HEK293 (cell line): ENCODE results near the gene BCL11A.
A peak's percentile ranks its signal among the peaks of the same experiment; 100 is the strongest.

Source experiments
- CTCF ChIA-PET: fragments of 350-600 bp; formaldehyde crosslinking; extraction: SDS; loops from one replicate; lab custom pipeline; 2021; ENCODE audit warnings: antibody characterized with exemption; lab: Yijun Ruan, JAX
- POLR2A ChIA-PET: fragments of 300-600 bp; formaldehyde crosslinking; extraction: SDS; loops from one replicate; lab custom pipeline; 2020; ENCODE audit warnings: antibody characterized with exemption, inconsistent platforms; lab: Yijun Ruan, JAX
- H3K27ac ChIP-seq: fragments of 200-500 bp; sonication (Bioruptor generic); 2 replicates; pipeline ENCODE4 v1.5.1; 2014; ENCODE audit warnings: low read depth, low read length, control low read depth, inconsistent platforms; ENCODE audit errors: extremely low read depth
- H3K36me3 ChIP-seq, 2 experiments: fragments of 200-500 bp in 1 of 2; sonication (Bioruptor generic) in 1 of 2; 1 replicate in 1 of 2; 2 replicates in 1 of 2; pipeline ENCODE4 v1.5.1; 2014 to 2017; ENCODE audit warnings: inconsistent platforms in 2 of 2, low read length in 2 of 2; ENCODE audit not compliant: control insufficient read depth in 2 of 2, insufficient read depth in 1 of 2
- H3K4me1 ChIP-seq: fragments of 200-500 bp; sonication (Bioruptor generic); 2 replicates; pipeline ENCODE4 v1.5.1; 2014; ENCODE audit warnings: mild to moderate bottlenecking, low read length, inconsistent platforms; ENCODE audit not compliant: control insufficient read depth, insufficient read depth
- H3K4me3 ChIP-seq: 2 replicates; pipeline ENCODE4 v1.5.1; 2011; ENCODE audit warnings: low read depth, mild to moderate bottlenecking, control low read depth, low read length, moderate library complexity
- H3K9me3 ChIP-seq: fragments of 200-500 bp; sonication (Bioruptor generic); 2 replicates; pipeline ENCODE4 v1.5.1; 2014; ENCODE audit warnings: low read depth, low read length, inconsistent platforms; ENCODE audit not compliant: control insufficient read depth, insufficient read depth
- EGR2 ChIP-seq: fragments of 450-650 bp; formaldehyde crosslinking; IDR thresholded peaks from 2 replicates; pipeline ENCODE4 v1.5.1; 2016; ENCODE audit warnings: low read depth, missing biosample characterization, missing genetic modification characterization
- GFI1B ChIP-seq: fragments of 450-650 bp; formaldehyde crosslinking; IDR thresholded peaks from 2 replicates; pipeline ENCODE4 v1.5.1; 2016; ENCODE audit warnings: missing biosample characterization, missing genetic modification characterization
- IKZF3 ChIP-seq: fragments of 450-650 bp; IDR thresholded peaks from 2 replicates; pipeline ENCODE4 v1.5.0; 2018; ENCODE audit warnings: missing biosample characterization, mild to moderate bottlenecking, missing genetic modification characterization, moderate library complexity
- OSR2 ChIP-seq: fragments of 450-650 bp; formaldehyde crosslinking; IDR thresholded peaks from 2 replicates; pipeline ENCODE4 v1.5.1; 2016; ENCODE audit warnings: missing biosample characterization, missing genetic modification characterization
- SETDB1 ChIP-seq: IDR thresholded peaks from one replicate; pipeline ENCODE4 v1.6.1; 2017; ENCODE audit warnings: mild to moderate bottlenecking, low read length, moderate library complexity, mixed read lengths; ENCODE audit not compliant: insufficient read length
- SP3 ChIP-seq: fragments of 450-650 bp; formaldehyde crosslinking; IDR thresholded peaks from 2 replicates; pipeline ENCODE4 v1.5.1; 2016; ENCODE audit warnings: missing biosample characterization, missing genetic modification characterization
- ZFHX2 ChIP-seq: fragments of 450-650 bp; formaldehyde crosslinking; conservative IDR thresholded peaks from 2 replicates; pipeline ENCODE4 v1.5.1; 2016; ENCODE audit warnings: missing biosample characterization, missing genetic modification characterization
- ZFP41 ChIP-seq: fragments of 450-650 bp; formaldehyde crosslinking; IDR thresholded peaks from 2 replicates; pipeline ENCODE4 v1.5.1; 2016; ENCODE audit warnings: missing biosample characterization, missing genetic modification characterization, borderline replicate concordance
- ZNF10 ChIP-seq: fragments of 450-650 bp; formaldehyde crosslinking; IDR thresholded peaks from 2 replicates; pipeline ENCODE4 v1.5.1; 2017; ENCODE audit warnings: missing biosample characterization, missing genetic modification characterization
- ZNF133 ChIP-seq: fragments of 450-650 bp; formaldehyde crosslinking; IDR thresholded peaks from 2 replicates; pipeline ENCODE4 v1.5.1; 2016; ENCODE audit warnings: missing biosample characterization, missing genetic modification characterization
- ZNF146 ChIP-seq: fragments of 450-650 bp; formaldehyde crosslinking; IDR thresholded peaks from 2 replicates; pipeline ENCODE4 v1.5.1; 2016; ENCODE audit warnings: missing biosample characterization, missing genetic modification characterization
- ZNF214 ChIP-seq: fragments of 450-650 bp; formaldehyde crosslinking; IDR thresholded peaks from 2 replicates; pipeline ENCODE4 v1.5.1; 2017; ENCODE audit warnings: missing biosample characterization, mild to moderate bottlenecking, missing genetic modification characterization, borderline replicate concordance
- ZNF335 ChIP-seq: fragments of 450-650 bp; formaldehyde crosslinking; conservative IDR thresholded peaks from 2 replicates; pipeline ENCODE4 v1.5.1; 2016; ENCODE audit warnings: missing biosample characterization, missing genetic modification characterization
- ZNF341 ChIP-seq: fragments of 450-650 bp; formaldehyde crosslinking; IDR thresholded peaks from 2 replicates; pipeline ENCODE4; 2016; ENCODE audit warnings: low read depth, missing biosample characterization, missing genetic modification characterization
- ZNF530 ChIP-seq: fragments of 450-650 bp; formaldehyde crosslinking; IDR thresholded peaks from 2 replicates; pipeline ENCODE4 v1.5.1; 2016; ENCODE audit warnings: low read depth, missing biosample characterization, missing genetic modification characterization
- ZNF624 ChIP-seq: fragments of 450-650 bp; formaldehyde crosslinking; IDR thresholded peaks from 2 replicates; pipeline ENCODE4 v1.5.1; 2017; ENCODE audit warnings: missing biosample characterization, missing genetic modification characterization
- ZNF768 ChIP-seq: fragments of 450-650 bp; formaldehyde crosslinking; IDR thresholded peaks from 2 replicates; pipeline ENCODE4 v1.5.1; 2018; ENCODE audit warnings: missing biosample characterization, mild to moderate bottlenecking, missing genetic modification characterization
- ZNF776 ChIP-seq: fragments of 450-650 bp; formaldehyde crosslinking; IDR thresholded peaks from 2 replicates; pipeline ENCODE4 v1.5.0; 2017; ENCODE audit warnings: missing biosample characterization, missing genetic modification characterization, borderline replicate concordance
- ZNF777 ChIP-seq: fragments of 450-650 bp; formaldehyde crosslinking; IDR thresholded peaks from 2 replicates; pipeline ENCODE4 v1.5.1; 2017; ENCODE audit warnings: missing biosample characterization, missing genetic modification characterization, borderline replicate concordance
- TF ChIP-seq, protein P1 (sequence below): fragments of 450-650 bp; formaldehyde crosslinking; IDR thresholded peaks from 2 replicates; pipeline ENCODE4 v1.5.1; 2016; ENCODE audit warnings: missing biosample characterization, missing genetic modification characterization
- TF ChIP-seq, protein P2 (sequence below): fragments of 450-650 bp; formaldehyde crosslinking; IDR thresholded peaks from 2 replicates; pipeline ENCODE4 v1.5.1; 2016; ENCODE audit warnings: missing biosample characterization, missing genetic modification characterization
- TF ChIP-seq, protein P3 (sequence below): sonication (generic); formaldehyde crosslinking; IDR thresholded peaks from 2 replicates; pipeline ENCODE4 v1.8.1; 2022; ENCODE audit warnings: mild to moderate bottlenecking, moderate library complexity, missing genetic modification reagents
- TF ChIP-seq, protein P4 (sequence below): fragments of 450-650 bp; formaldehyde crosslinking; IDR thresholded peaks from 2 replicates; pipeline ENCODE4 v1.5.1; 2016; ENCODE audit warnings: missing biosample characterization, missing genetic modification characterization

The BCL11A gene

DNA sequence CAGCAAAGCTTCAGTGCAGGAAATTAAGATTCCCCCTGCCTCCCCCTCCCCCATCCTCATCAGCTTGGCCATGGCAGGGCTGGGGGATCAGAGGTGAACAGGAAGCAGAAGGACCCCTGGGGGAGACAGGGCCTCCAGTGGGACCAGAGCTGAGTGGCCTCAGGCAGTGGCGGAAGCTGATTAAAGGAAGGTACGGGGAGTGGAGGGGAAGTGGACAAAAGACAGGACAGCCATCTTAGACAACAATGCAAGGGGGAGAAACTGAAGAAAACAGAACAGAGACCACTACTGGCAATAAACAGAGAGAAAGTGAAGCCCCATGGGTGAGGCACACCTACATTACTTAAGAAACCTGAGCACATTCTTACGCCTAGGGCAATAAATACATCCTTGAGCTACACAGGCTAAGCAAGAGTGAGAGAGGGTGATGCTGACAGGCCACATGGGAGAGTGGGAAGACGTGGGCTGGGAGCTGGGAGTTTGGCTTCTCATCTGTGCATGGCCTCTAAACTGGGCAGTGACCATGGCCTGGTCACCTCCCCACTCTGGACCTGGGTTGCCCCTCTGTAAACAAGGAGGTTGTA is 59.6 kb downstream of the BCL11A start:
- Histone ChIP-seq H3K36me3 (peaks cover 0 to 7% of the 10 kb centered on the region in 2 experiments; a peak in 1 of 3 replicates), H3K4me3 (no peak overlapping the region), H3K27ac (no peak overlapping the region), H3K9me3 (no peaks in the 10 kb centered on the region), H3K4me1 (no peaks in the 10 kb centered on the region)
- ChIA-PET CTCF (interaction anchor here (0.8 to 1.0 kb wide), 3 partner anchors 11 to 67 kb away, joined by 3 to 5 read pairs (median 4); no protein-coding TSS in a partner anchor), POLR2A (interaction anchor here (0.5 to 0.7 kb wide), 2 partner anchors 13 to 77 kb away, joined by 3 to 4 read pairs; no protein-coding TSS in a partner anchor)
- TF ChIP-seq SETDB1 (no peak), SP3 (tag by site-specific recombination) (no peak), ZNF776 (tag by site-specific recombination) (no peak), ZNF10 (tag by site-specific recombination) (no peak), ZFP41 (no peak), OSR2 (no peak), EGR2 (tag by site-specific recombination) (peak; percentile 36; the same call in 1 of the 2 replicates), ZNF335 (tag by site-specific recombination) (no peak), ZNF624 (tag by site-specific recombination) (no peak), ZNF768 (tag by site-specific recombination) (no peak), GFI1B (tag by site-specific recombination) (no peak), ZNF146 (tag by site-specific recombination) (no peak), IKZF3 (tag by site-specific recombination) (no peak), ZNF133 (tag by site-specific recombination) (no peak), ZFHX2 (tag by site-specific recombination) (peak; percentile 45), ZNF214 (no peak), ZNF777 (tag by site-specific recombination) (no peak), ZNF341 (peak; percentile 79), ZNF530 (tag by site-specific recombination) (no peak)
- TF ChIP-seq, protein P1, sequence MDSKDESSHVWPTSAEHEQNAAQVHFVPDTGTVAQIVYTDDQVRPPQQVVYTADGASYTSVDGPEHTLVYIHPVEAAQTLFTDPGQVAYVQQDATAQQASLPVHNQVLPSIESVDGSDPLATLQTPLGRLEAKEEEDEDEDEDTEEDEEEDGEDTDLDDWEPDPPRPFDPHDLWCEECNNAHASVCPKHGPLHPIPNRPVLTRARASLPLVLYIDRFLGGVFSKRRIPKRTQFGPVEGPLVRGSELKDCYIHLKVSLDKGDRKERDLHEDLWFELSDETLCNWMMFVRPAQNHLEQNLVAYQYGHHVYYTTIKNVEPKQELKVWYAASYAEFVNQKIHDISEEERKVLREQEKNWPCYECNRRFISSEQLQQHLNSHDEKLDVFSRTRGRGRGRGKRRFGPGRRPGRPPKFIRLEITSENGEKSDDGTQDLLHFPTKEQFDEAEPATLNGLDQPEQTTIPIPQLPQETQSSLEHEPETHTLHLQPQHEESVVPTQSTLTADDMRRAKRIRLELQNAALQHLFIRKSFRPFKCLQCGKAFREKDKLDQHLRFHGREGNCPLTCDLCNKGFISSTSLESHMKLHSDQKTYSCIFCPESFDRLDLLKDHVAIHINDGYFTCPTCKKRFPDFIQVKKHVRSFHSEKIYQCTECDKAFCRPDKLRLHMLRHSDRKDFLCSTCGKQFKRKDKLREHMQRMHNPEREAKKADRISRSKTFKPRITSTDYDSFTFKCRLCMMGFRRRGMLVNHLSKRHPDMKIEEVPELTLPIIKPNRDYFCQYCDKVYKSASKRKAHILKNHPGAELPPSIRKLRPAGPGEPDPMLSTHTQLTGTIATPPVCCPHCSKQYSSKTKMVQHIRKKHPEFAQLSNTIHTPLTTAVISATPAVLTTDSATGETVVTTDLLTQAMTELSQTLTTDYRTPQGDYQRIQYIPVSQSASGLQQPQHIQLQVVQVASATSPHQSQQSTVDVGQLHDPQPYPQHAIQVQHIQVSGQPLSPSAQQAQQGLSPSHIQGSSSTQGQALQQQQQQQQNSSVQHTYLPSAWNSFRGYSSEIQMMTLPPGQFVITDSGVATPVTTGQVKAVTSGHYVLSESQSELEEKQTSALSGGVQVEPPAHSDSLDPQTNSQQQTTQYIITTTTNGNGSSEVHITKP, result no peak
- TF ChIP-seq, protein P2, sequence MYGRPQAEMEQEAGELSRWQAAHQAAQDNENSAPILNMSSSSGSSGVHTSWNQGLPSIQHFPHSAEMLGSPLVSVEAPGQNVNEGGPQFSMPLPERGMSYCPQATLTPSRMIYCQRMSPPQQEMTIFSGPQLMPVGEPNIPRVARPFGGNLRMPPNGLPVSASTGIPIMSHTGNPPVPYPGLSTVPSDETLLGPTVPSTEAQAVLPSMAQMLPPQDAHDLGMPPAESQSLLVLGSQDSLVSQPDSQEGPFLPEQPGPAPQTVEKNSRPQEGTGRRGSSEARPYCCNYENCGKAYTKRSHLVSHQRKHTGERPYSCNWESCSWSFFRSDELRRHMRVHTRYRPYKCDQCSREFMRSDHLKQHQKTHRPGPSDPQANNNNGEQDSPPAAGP (tag by site-specific recombination), result no peak
- TF ChIP-seq, protein P3, sequence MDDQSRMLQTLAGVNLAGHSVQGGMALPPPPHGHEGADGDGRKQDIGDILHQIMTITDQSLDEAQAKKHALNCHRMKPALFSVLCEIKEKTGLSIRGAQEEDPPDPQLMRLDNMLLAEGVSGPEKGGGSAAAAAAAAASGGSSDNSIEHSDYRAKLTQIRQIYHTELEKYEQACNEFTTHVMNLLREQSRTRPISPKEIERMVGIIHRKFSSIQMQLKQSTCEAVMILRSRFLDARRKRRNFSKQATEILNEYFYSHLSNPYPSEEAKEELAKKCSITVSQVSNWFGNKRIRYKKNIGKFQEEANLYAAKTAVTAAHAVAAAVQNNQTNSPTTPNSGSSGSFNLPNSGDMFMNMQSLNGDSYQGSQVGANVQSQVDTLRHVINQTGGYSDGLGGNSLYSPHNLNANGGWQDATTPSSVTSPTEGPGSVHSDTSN, result no peak
- TF ChIP-seq, protein P4, sequence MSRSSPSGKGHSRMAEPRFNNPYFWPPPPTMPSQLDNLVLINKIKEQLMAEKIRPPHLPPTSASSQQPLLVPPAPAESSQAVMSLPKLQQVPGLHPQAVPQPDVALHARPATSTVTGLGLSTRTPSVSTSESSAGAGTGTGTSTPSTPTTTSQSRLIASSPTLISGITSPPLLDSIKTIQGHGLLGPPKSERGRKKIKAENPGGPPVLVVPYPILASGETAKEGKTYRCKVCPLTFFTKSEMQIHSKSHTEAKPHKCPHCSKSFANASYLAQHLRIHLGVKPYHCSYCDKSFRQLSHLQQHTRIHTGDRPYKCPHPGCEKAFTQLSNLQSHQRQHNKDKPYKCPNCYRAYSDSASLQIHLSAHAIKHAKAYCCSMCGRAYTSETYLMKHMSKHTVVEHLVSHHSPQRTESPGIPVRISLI, result no peak
